Dermis microvascular lymphatic vessel endothelial cell (primary cell): Measurements from ENCODE around the gene COL19A1. TPM values are rescaled to one million over a fixed set of nuclear protein-coding genes. Genes with fewer than 3 reads are reported as not detected.
"Not testable (repeated sequence)": the region's sequence is repeated elsewhere in the genome, so short reads cannot be mapped to it uniquely, and the experiment has no call there.

ENCODE experiments used
- DNase-seq, 2 donors: peaks; one replicate each; pipeline versions ENCODE4 v3.0.0 to v3.0.0-alpha.2; 2010; ENCODE audit warnings: low read depth in 2 of 2
- total RNA-seq: library from RNA; depleted of rRNA; stranded (reverse); fragments of >200 nt; gene quantifications from 2 replicates; pipeline ENCODE4 v1.2.1, GENCODE V29; 2014

The COL19A1 gene
- total RNA-seq, 1 donor from 2014 or later, result under 0.01 TPM

DNA sequence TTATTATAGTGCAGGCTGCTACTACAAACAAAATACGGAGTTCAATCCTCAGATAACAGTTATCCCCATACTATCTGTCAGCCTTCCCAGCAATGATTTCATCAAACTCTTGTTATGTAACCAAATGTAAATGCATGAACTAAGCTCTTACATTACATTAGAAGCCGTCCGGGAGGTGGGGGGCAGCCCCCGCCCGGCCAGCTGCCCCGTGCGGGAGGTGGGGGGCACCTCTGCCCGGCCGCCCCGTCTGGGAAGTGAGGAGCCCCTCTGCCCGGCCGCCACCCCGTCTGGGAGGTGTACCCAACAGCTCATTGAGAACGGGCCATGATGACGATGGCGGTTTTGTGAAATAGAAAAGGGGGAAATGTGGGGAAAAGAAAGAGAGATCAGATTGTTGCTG is 99.6 kb downstream of the COL19A1 start:
- not testable (repeated sequence) for DNase-seq

DNA sequence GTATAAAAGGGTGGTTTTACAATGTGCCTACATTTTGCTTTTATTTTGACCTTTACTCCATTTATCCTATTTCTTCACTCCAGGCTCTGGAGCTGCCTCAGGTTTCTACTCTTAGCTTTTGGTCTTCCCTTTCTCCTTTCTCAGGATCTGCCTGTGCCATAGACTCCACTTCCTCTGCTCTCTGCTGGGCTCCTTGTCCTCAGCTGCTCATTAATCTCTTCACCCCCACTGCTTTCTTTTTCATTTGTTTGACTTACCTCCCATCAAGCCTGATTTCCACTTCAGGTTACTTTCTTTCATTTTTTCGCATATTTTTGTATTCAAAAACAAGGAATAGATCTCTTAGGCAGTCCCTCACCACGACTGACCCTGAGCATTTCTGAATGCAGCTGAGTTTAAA is 106.8 kb downstream of the COL19A1 start:
- no peak for DNase-seq

DNA sequence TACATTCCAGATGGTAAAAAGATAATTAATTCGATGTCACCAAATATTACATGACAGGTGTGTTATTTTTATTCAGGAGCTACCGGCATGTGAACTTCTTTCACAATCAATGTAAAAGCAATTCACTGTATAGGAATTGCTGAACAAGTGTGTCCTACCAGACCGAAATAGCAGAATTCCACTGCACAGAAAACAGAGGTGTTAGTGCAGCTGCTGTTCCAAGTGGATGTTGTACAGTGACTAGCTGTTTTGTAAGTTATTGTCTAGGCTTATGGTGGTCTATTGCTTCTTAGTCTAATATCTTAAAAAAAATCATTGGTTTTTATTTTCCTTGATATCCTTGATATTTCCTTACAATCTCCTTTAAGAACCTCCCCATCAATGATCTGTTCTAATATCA is 107.4 kb downstream of the COL19A1 start:
- DNase-seq, result no peak

DNA sequence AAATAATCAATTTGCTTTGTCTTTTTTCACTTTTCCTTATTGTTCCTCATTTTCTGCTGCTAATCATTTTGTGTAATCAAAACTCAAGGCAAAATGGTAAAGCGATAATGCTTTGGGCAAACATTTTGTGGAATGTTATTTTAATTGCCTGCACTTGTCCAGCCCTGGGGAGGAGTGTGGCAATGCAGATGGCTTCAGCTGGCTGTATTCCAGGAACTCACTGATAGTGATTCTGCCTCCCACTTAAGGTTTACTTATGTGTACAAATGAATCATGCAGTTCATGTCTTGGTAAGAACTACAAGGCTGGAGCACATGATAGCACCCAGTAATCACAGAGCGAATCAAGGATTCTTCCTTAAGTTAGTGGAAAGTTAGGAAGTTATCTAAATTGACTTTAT is 107.8 kb downstream of the COL19A1 start:
- no peak for DNase-seq

DNA sequence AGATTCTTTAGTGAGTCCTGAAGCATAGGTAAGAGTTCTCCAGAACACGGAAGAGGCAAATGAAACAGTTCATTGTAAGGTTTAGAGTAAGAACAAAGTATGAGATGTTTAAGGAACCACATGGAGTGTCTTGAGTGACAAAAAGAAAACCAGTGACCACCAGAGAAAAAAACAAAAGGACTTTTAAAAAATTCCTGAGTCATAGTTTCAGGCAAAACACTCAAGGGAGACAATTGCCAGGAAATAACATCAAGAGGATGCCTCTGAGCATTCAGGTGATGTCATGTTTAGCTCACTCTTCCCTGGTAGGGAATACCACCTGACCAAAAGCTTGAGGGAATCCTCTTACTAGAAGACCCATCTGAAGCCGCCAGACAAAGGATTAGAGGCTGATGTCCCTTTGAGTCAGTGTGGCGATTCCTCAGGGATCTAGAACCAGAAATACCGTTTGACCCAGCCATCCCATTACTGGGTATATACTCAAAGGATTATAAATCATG is 110.3 kb downstream of the COL19A1 start:
- no peak for DNase-seq

DNA sequence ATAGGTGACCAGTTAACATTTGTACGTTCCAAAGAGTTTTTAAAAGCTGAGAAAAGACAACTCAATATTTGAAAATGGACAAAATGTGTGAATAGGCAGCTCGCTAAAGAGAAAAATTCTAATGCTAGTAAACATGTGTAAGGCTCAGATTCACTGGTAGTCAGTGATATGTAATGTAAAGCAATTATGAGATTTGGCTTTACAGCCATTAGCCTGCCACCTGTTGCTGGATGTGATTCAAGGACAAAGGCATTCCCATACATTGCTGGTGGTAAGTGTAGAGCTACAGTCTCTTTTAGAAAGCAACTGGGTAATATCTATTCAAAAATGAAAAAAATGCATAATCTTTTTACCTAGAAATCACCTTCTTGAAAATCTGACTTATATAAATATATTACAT is 114.3 kb downstream of the COL19A1 start:
- no peak for DNase-seq

DNA sequence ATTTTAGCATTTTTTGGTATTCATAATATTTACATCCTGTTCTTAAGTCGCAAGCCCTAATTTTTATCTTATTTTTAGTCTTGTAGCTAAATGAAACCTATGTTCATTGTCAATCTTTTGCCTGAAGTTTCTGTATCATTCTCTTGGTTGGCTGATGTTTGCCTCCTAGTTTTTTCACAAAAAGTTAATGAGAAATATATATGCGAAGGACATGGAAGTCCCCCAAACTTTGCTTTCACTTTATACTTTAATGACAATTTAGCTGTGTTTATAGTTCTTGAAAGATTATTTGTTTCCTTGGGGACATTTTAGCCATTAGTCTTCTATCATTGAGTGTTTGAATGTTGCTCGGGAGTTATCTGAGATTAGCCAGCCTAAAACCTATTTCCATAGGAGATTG is 118.2 kb downstream of the COL19A1 start:
- DNase-seq, result no peak

DNA sequence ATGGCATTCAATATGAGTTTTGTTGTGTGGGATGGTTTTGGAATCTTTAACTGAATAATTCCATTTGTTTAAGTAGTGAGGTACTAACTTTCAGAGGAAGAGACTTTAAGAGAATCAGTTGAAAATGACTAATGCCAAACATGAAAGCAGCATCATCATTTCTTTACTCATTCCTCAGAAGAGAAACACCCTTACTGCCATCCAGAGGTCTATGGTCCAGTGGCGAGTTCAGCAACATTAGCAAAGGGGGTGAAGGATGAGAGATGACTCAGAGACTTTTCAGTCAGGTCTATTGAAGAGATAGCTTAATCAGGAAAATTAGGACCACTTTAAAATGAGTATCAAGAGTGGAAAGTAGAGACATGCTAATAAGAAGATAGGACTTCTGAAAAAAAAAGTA is 118.8 kb downstream of the COL19A1 start:
- DNase-seq, result no peak

DNA sequence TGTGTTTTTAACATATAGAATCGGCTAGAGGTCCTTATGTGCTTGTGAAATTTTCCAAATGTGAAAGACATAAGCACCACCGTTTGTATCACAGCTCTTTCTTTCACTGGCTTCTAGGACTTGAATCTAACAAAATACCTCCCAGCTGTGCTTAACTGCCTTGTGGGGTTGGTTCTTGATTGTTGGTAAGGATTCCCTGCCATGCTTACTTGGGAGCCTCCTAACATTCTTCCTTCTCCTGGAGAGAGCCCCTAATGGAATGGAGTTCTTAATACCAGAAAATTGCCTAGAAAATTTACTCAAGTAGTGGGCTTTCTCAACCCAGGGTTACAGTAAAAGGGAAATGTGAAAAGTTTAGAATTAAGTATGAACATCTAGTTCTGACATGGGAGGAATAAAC is 121.2 kb downstream of the COL19A1 start:
- no peak for DNase-seq

DNA sequence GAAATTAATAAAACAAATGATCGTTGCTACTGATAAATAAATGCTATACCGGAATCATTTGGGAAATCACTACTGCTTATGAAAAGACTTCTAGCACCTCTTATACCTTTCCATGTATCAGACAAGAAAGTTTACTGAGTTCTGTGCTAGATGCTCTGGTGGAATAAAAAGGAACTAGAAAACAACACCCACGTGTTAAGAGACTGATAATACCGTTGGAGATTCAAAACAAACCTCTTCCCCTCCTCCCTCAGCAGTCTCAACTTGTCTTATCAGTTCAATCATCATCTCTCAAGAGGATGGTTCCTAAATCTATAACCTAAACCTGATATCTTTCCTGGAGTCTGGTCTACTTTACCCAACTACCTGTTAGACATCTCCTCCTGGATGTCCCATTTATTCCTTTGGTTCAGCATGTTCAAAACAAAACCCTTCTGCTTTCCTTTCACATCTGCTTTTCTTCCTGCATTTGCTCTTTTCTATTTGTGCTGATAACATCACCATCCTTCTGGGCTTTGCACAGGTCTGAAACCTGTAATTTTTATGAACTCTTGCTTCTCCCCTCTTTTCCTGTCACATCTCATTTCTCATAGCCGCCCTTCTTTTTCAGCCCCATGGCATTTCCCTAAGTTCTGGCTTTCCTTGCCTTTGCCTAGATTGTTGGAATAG is 122.2 kb downstream of the COL19A1 start:
- DNase-seq, result no peak

DNA sequence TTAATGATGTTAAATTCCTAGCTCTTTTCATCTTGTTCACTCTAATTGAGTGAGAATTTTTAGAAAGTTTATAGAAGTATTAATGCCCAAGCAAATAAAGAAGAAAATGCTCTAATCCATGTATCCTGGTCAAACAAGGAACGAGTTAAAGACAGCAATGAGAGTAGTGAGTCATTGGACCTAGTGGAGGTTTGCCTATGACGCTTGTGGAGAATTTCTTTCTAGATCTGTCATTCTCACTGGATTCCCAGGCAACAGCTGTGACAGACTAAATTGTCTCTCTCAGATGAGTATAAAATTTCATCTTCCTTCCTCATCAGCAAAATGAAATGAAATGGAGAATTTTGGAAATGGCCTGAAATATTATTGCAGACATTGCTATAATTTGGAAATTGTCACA is 127.9 kb downstream of the COL19A1 start:
- DNase-seq, result no peak

DNA sequence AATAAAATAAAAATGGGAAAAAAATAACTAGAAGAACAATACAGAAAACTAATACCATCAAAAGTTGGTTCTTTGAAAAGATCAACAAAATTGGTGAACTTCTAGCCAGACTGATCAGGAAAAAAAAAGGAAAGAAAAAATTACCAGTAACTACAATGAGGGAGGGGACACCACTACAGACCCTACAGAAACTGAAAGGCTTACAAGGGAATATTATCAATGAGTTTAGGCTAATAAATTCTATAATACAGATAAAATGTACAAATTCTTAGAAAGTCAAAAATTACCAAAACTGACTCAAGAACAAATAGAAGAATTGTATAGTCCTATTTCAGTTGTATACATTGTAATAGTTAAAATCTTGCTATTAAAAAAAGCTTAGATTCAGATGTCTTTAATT is 141.8 kb downstream of the COL19A1 start:
- no peak for DNase-seq

DNA sequence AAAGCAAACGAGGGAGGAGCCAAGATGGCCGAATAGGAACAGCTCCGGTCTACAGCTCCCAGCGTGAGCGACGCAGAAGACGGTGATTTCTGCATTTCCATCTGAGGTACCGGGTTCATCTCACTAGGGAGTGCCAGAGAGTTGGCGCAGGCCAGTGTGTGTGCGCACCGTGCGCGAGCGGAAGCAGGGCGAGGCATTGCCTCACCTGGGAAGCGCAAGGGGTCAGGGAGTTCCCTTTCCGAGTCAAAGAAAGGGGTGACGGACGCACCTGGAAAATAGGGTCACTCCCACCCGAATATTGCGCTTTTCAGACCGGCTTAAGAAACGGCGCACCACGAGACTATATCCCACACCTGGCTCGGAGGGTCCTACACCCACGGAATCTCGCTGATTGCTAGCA is 144.0 kb downstream of the COL19A1 start:
- DNase-seq, result not testable (repeated sequence)

DNA sequence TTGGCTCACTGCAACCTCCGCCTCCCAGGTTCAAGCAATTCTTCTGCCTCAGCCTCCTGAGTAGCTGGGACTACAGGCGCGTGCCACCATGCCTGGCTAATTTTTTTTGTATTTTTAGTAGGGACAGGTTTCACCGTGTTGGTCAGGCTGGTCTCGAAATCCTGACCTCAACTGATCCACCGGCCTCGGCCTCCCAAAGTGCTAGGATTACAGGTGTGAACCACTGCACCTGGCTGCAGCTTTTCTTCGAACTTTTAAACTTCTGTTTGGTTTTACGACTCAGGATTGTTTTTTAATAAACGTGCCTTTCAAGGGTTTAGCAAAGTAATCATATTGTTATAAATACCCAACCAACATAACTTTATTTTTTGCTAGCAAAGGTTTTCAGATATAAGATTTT is 156.8 kb downstream of the COL19A1 start:
- DNase-seq, result not testable (repeated sequence)

DNA sequence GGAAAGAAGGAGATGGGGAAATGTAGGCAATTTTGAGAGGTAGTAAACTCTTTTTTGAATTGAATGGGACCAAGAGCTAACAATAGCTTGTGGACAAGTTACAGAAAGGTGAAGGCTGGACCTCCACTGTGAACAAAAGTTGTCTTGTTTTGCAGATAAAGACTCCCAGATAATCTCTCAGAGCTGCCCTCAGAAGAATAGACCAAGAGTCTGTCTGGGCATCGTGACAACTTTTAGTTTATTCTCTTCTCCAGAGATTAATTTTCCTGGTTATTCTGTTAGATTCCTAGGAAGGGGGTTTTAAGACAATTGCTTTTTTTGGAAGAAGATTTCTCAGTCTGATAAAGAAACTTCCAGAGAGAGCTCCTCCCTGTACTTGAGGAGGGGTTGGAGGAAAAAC is 161.9 kb downstream of the COL19A1 start:
- no peak for DNase-seq

DNA sequence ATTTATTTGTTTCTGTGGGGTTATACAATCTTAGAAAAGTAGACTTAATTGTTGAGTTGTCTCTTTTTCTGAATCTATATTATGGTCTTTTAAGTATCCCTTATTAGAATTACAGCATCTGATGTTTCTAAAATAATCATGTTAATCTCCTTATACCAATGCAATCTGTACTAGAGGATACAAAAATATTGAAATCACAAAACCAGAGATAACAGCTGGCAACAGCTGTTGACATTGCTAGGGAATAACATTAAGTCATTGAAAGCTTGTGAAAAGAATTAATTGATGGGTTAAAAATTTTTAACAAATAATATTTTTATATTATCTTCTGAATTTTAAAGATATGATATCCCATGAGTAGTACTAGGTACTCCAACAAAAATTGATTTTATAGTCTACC is 162.6 kb downstream of the COL19A1 start:
- no peak for DNase-seq

DNA sequence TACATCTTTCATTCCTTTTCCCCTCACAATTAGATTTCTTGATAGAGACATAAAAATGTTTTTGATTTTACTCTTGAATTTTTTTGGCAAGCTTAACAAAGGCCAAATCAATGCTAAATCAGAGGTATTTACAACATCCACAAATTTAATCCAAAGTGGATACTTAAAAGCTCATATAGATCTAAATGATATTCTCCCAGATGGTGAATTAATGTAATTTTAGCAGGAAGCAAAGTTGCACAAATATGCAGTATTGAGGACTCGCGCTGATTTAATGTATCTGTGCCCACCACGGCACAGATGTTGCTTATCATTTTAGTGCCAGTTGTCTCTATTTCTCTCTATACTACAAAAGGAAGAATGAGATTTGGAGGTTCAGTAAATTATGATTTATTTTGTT is 167.4 kb downstream of the COL19A1 start:
- DNase-seq, result no peak

DNA sequence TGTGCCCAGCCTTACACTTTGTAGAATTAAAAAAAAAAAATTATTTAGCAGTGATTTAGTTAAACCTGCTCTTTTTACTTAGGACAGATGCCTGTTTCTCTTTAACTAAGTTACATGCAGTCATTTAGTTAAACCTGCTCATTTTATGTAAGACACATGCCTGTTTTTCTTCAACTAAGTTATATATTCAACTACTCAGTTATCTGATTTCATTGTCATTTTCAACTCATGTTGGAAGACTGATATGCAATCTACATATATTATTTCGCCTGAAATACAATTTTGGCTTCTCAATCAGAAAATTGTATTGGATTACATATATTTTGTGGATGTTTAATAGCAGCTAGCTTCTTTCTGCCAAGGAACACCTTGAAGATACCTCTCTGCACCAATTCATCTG is 171.1 kb downstream of the COL19A1 start:
- no peak for DNase-seq

DNA sequence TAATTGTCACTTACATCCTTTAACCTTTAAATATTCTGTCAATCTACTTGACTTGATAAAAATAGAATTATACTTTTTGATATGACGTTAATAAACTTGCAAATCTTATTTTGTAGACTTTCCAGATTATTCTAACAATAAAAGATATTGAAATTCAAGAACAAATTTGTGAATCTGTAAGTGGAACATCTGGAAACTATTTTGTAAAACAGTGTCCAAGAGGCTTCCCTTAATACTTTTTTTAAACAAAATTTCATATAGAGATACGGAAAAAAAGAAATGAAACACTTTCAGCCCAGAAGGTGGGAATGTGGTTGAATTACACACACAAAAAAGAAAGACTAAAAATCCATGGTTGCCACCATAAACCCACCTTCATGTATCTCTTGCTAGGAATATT is 174.4 kb downstream of the COL19A1 start:
- no peak for DNase-seq

DNA sequence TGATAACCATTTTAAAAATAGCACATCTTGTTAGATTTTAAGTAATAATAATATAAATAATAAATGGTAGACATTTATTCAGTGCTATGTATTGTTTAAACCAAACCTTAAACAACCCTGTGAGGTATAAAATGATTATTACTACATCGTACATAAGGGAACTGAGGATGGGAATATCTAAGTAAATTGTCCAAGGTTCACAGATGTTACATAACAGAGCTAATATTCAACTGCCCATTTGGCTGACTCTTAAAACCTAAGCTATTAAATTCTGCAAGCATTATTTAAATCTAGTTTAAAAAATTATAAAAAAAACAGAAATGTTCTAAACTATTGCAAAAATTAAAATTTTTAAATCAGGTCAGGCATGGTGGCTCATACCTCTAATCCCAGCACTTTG is 175.1 kb downstream of the COL19A1 start:
- no peak for DNase-seq

DNA sequence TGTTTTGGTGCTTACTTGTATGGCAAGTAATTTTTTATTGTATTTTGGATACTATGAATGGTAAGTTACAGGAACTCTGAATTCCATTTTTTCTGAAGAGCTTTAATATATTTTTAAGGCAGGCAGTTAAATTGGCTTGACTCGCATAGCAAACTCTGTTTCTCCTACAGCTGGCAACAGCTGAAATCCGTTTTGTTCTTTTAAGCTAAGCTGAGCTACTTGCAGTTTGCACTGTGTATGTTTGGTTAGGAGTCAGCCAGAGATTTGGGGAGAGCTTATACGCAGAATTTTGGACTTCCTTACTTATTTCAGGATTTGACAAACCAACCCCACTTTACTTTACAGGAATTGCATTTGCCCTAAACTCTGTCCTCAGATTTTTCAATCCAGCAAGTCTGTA is 179.1 kb downstream of the COL19A1 start:
- DNase-seq, result no peak

DNA sequence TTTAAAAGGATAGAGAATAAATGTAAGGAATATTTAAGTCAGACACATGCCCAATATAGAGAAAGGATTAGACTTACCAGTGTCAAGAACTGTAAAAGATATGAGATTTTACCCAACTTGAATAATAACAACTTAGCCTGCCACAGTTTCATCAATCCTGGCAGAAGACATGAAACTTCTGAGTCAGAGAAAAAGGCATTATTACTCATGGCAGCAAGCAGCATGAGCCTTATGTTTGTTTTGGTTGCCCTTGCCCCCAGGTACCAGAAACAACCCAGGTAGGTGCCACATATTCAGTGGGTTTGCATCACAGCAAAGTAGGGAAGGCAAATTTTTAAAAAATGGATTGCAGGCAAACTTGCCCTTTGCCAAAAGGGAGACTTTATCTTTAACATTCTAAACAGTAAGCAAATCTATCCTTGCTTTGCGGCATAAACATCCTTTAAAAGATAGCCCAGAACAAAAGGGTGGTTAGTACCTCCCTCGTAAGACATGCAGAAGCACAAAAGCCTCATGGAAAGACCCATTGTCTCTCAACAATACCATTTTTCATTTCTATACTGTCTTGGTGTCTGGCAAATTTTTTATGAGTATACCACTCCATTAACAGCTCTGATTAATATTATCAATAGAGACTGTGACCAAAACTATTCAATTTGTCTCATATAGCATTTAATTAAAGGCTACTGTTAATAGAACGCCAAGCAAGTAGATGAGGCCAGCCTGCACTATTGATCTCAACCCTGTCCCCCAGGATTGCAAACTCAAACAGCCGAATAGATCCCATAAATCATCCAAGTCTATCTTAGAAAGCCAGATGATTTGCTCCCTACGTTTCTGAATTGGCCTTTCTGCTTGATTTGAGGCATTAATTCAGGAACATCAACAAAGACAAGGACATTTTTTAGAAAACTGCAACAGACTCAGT is 185.1 kb downstream of the COL19A1 start:
- DNase-seq, result no peak
